Colonic mucosa (tissue), 4 donors: ENCODE data around the gene SLC2A3. TPM values are rescaled to one million over a fixed set of nuclear protein-coding genes. Genes with fewer than 3 reads are reported as not detected.
"Not testable (repeated sequence)": the region's sequence is repeated elsewhere in the genome, so short reads cannot be mapped to it uniquely, and the experiment has no call there.

Source experiments
- DNase-seq: peaks from one replicate; pipeline ENCODE4 v3.0.0-alpha.2; 2020
- H3K27ac ChIP-seq: fragments of 200-600 bp; one replicate; pipeline ENCODE4 v1.8.0; 2021
- H3K27me3 ChIP-seq: fragments of 200-600 bp; one replicate; pipeline ENCODE4 v1.8.0; 2021
- H3K36me3 ChIP-seq: fragments of 200-600 bp; one replicate; pipeline ENCODE4 v1.8.0; 2021
- H3K4me1 ChIP-seq: fragments of 200-600 bp; one replicate; pipeline ENCODE4 v1.8.0; 2021; ENCODE audit warnings: mild to moderate bottlenecking
- H3K4me3 ChIP-seq: fragments of 200-600 bp; one replicate; pipeline ENCODE4 v1.8.0; 2021
- H3K9ac ChIP-seq, 2 donors: one replicate each; pipeline ENCODE4 v1.7.0; 2013; ENCODE audit warnings: control low read depth in 2 of 2, low read depth in 2 of 2, low read length in 2 of 2
- H3K9me3 ChIP-seq: fragments of 200-600 bp; one replicate; pipeline ENCODE4 v1.8.0; 2021
- CTCF ChIP-seq: fragments of 200-600 bp; IDR thresholded peaks from one replicate; pipeline ENCODE4 v1.8.0; 2022; ENCODE audit warnings: antibody characterized with exemption, mild to moderate bottlenecking
- intact Hi-C: fragments of 100-400 bp; cut with DNase I; formaldehyde crosslinking; loops from one replicate; pipeline ENCODE4 v1.14.1; 2022
- total RNA-seq, 2 donors: library from RNA; stranded (reverse); fragmentation: NEBNext Ultra II Directional in 1 of 2; extraction: Animal tissue kit (Norgen Biotek cat#: 25700) in 1 of 2; gene quantifications; one replicate each; pipeline ENCODE4 v1.2.1, GENCODE V29; 2021
- donor health status: healthy.
- donor health status: DM: no; HTN: no; CAD: no.
- donor health status: DM: no; HTN: no; CAD: no.

SLC2A3 gene
- total RNA-seq, 2 donors from 2014 or later: 21.6 to 29.0 TPM

- no peaks in the 10 kb centered on the region for H3K9me3 ChIP-seq
- H3K4me3 ChIP-seq: no peak overlapping the region
- no peaks in the 10 kb centered on the region for H3K36me3 ChIP-seq
- H3K27me3 ChIP-seq: no peaks in the 10 kb centered on the region
- H3K27ac ChIP-seq: no peak overlapping the region
- no peak overlapping the region for H3K9ac ChIP-seq
- no peak for TF ChIP-seq CTCF
- no peaks in the 10 kb centered on the region for H3K4me1 ChIP-seq
- no peak for DNase-seq
- intact Hi-C loops: no loop called here
These were observed 12.7 kb upstream of the SLC2A3 start for GRCh38 chr12:7948589-7949260.

GRCh38 chr12:7947011-7947410 lies 11.0 kb upstream of the SLC2A3 start:
- TF ChIP-seq CTCF: no peak
- Histone ChIP-seq H3K4me3 (no peak overlapping the region), H3K4me1 (no peaks in the 10 kb centered on the region), H3K27ac (no peak overlapping the region), H3K36me3 (no peaks in the 10 kb centered on the region), H3K9me3 (no peaks in the 10 kb centered on the region), H3K9ac (no peak overlapping the region), H3K27me3 (no peaks in the 10 kb centered on the region)
- intact Hi-C loops: no loop called here
- no peak for DNase-seq

- H3K4me3 ChIP-seq, H3K9ac ChIP-seq, H3K27ac ChIP-seq, H3K36me3 ChIP-seq, DNase-seq, H3K9me3 ChIP-seq, H3K4me1 ChIP-seq, H3K27me3 ChIP-seq, intact Hi-C loops: not testable (repeated sequence)
These were observed 8.8 kb upstream of the SLC2A3 start for GRCh38 chr12:7944760-7945159.

- intact Hi-C loops: no loop called here
These were observed 4.9 kb upstream of the SLC2A3 start for GRCh38 chr12:7940906-7941305.

GRCh38 chr12:7937833-7938506 lies 2.0 kb upstream of the SLC2A3 start:
- no peaks in the 10 kb centered on the region for H3K9me3 ChIP-seq
- no peak for TF ChIP-seq CTCF
- H3K9ac ChIP-seq: no peak overlapping the region
- DNase-seq: no peak
- H3K27me3 ChIP-seq: no peaks in the 10 kb centered on the region
- H3K36me3 ChIP-seq: no peaks in the 10 kb centered on the region
- no peak overlapping the region for H3K4me3 ChIP-seq
- intact Hi-C loops: no loop called here
- H3K27ac ChIP-seq: no peak overlapping the region
- H3K4me1 ChIP-seq: no peaks in the 10 kb centered on the region

More at GRCh38 chr12:7940906-7941305, 4.9 kb upstream of the SLC2A3 start:
- Histone ChIP-seq H3K36me3 (no peaks in the 10 kb centered on the region), H3K4me1 (no peaks in the 10 kb centered on the region), H3K9ac (no peak overlapping the region), H3K27ac (no peak overlapping the region), H3K27me3 (no peaks in the 10 kb centered on the region), H3K9me3 (no peaks in the 10 kb centered on the region), H3K4me3 (no peak overlapping the region)
- no peak for TF ChIP-seq CTCF
- no peak for DNase-seq

- no peak for TF ChIP-seq CTCF
- H3K4me3 ChIP-seq: peak overlapping the region; percentile 46
- peak overlapping the region; percentile 50 for H3K27ac ChIP-seq
- H3K4me1 ChIP-seq: no peaks in the 10 kb centered on the region
- no peaks in the 10 kb centered on the region for H3K27me3 ChIP-seq
- no peaks in the 10 kb centered on the region for H3K9me3 ChIP-seq
- no peaks in the 10 kb centered on the region for H3K36me3 ChIP-seq
- DNase-seq: no peak
- peak overlapping the region; percentile 74 to 80 for H3K9ac ChIP-seq
- intact Hi-C loops: no loop called here
These were observed 996 bp downstream of the SLC2A3 start for GRCh38 chr12:7934889-7935492.
